Trophoblast cell (in vitro differentiated cells and primary cell): ENCODE data around the gene PTPRM.

Experiments
- DNase-seq, 2 donors: peaks; one replicate each; pipeline ENCODE4 v3.0.0-alpha.2; 2016
- H2AFZ ChIP-seq: 2 replicates; pipeline ENCODE4 v1.6.1; 2013; ENCODE audit warnings: low read length, moderate library complexity, mild to moderate bottlenecking; ENCODE audit not compliant: insufficient read depth, poor library complexity
- H2AK5ac ChIP-seq: 2 replicates; pipeline ENCODE4 v1.6.1; 2013; ENCODE audit warnings: mild to moderate bottlenecking, low read length
- H2BK120ac ChIP-seq: 2 replicates; pipeline ENCODE4 v1.6.1; 2013; ENCODE audit warnings: low read length, mild to moderate bottlenecking, moderate library complexity; ENCODE audit not compliant: insufficient read depth, poor library complexity
- H2BK12ac ChIP-seq: 2 replicates; pipeline ENCODE4 v1.6.1; 2013; ENCODE audit warnings: mild to moderate bottlenecking, low read length, moderate library complexity
- H2BK5ac ChIP-seq: 2 replicates; pipeline ENCODE4 v1.6.1; 2013; ENCODE audit warnings: low read length, low read depth, moderate library complexity, mild to moderate bottlenecking; ENCODE audit not compliant: poor library complexity
- H3K14ac ChIP-seq: 2 replicates; pipeline ENCODE4 v1.6.1; 2013; ENCODE audit warnings: mild to moderate bottlenecking, low read length
- H3K18ac ChIP-seq: 2 replicates; pipeline ENCODE4 v1.6.1; 2013; ENCODE audit warnings: mild to moderate bottlenecking, low read length
- H3K23ac ChIP-seq: 2 replicates; pipeline ENCODE4 v1.6.1; 2013; ENCODE audit warnings: low read length
- H3K27ac ChIP-seq: 2 replicates; pipeline ENCODE4 v1.5.1; 2013; ENCODE audit warnings: low read depth, mild to moderate bottlenecking, inconsistent platforms, low read length, moderate library complexity
- H3K27me3 ChIP-seq: 2 replicates; pipeline ENCODE4 v1.6.1; 2013; ENCODE audit warnings: inconsistent platforms, mild to moderate bottlenecking, low read length, moderate library complexity; ENCODE audit not compliant: insufficient read depth
- H3K36me3 ChIP-seq, 2 experiments: 1 replicate in 1 of 2; 2 replicates in 1 of 2; pipeline ENCODE4 v1.6.1; 2013; ENCODE audit warnings: low read length in 2 of 2, mild to moderate bottlenecking in 2 of 2, moderate library complexity in 1 of 2; ENCODE audit not compliant: insufficient read depth in 2 of 2, control insufficient read depth in 1 of 2
- H3K4ac ChIP-seq: 2 replicates; pipeline ENCODE4 v1.6.1; 2013; ENCODE audit warnings: low read depth, mild to moderate bottlenecking, low read length, moderate library complexity
- H3K4me1 ChIP-seq, 2 experiments: 1 replicate in 1 of 2; 2 replicates in 1 of 2; pipeline ENCODE4 v1.6.1; 2013; ENCODE audit warnings: low read length in 2 of 2, mild to moderate bottlenecking in 2 of 2, moderate library complexity in 1 of 2; ENCODE audit not compliant: insufficient read depth in 2 of 2, control insufficient read depth in 1 of 2
- H3K4me2 ChIP-seq: 2 replicates; pipeline ENCODE4 v1.6.1; 2013; ENCODE audit warnings: inconsistent platforms, mild to moderate bottlenecking, low read length, moderate library complexity
- H3K4me3 ChIP-seq: 2 replicates; pipeline ENCODE4 v1.5.1; 2013; ENCODE audit warnings: mild to moderate bottlenecking, low read depth, low read length, inconsistent platforms
- H3K79me1 ChIP-seq: one replicate; pipeline ENCODE4 v1.6.1; 2013; ENCODE audit warnings: low read length
- H3K79me2 ChIP-seq: 2 replicates; pipeline ENCODE4 v1.6.1; 2013; ENCODE audit warnings: low read length, mild to moderate bottlenecking; ENCODE audit not compliant: control insufficient read depth, insufficient read depth, poor library complexity
- H3K9ac ChIP-seq: 2 replicates; pipeline ENCODE4 v1.6.1; 2013; ENCODE audit warnings: mild to moderate bottlenecking, low read length
- H3K9me3 ChIP-seq: 2 replicates; pipeline ENCODE4 v1.6.1; 2013; ENCODE audit warnings: low read depth, mild to moderate bottlenecking, control low read depth, inconsistent platforms, low read length; ENCODE audit not compliant: insufficient read depth
- H4K12ac ChIP-seq: 2 replicates; pipeline ENCODE4 v1.6.1; 2013; ENCODE audit warnings: low read depth, mild to moderate bottlenecking, low read length, moderate library complexity
- H4K8ac ChIP-seq: 2 replicates; pipeline ENCODE4 v1.6.1; 2013; ENCODE audit warnings: low read depth, mild to moderate bottlenecking, low read length, moderate library complexity
- H4K91ac ChIP-seq: one replicate; pipeline ENCODE4 v1.6.1; 2013; ENCODE audit warnings: low read depth, mild to moderate bottlenecking, low read length, moderate library complexity
- WGBS: extraction: QIAGEN DNeasy Blood & Tissue Kit; methylation state at CpG from one replicate; pipeline ENCODE4 v1.1.7; 2013; ENCODE audit warnings: missing lambda C conversion rate; ENCODE audit not compliant: insufficient read length, insufficient coverage; ENCODE audit errors: extremely low coverage; 5-methylcytosine and 5-hydroxymethylcytosine counted together

PTPRM gene

DNA sequence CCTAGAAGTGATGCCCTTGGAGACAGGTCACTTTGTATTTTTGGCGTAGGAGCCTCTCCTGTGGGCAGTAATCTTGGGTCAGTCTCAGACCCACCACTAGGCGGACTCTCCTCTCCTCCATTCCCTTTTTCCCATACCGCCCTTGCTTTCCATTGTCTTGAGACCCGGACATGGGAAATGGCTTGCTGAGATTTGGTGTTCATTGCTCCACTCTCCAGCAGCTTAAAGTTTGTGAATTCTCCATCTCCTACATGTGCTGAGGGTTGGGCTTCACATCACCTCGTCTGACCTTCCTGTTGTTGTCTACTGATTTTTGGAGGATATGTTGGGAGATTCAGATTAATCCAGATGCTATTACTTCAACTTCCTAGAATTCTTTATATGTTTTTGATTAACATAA is 882.9 kb downstream of the PTPRM start:
- Histone ChIP-seq H3K4me1 (no peaks in the 10 kb centered on the region), H3K27me3 (no peaks in the 10 kb centered on the region), H3K4ac (no peak overlapping the region), H3K9ac (no peak overlapping the region), H3K27ac (no peak overlapping the region), H3K23ac (no peak overlapping the region), H3K4me2 (no peak overlapping the region), H2BK120ac (no peak overlapping the region), H4K12ac (no peak overlapping the region), H2AFZ (no peak overlapping the region), H3K9me3 (no peaks in the 10 kb centered on the region), H2AK5ac (no peak overlapping the region), H4K8ac (no peak overlapping the region), H3K36me3 (no peaks in the 10 kb centered on the region), H3K18ac (no peak overlapping the region), H3K14ac (no peak overlapping the region), H4K91ac (no peak overlapping the region), H3K4me3 (no peak overlapping the region), H2BK12ac (no peak overlapping the region), H3K79me2 (no peaks in the 10 kb centered on the region), H2BK5ac (no peak overlapping the region), H3K79me1 (no peaks in the 10 kb centered on the region)
- peak; percentile 10 to 57 for DNase-seq
- WGBS = no CpG with 5 or more reads among the region's 5 CpGs

GRCh38 chr18:8450898-8451665 is 884.0 kb downstream of the PTPRM start:
- H3K4me3 ChIP-seq = no peak overlapping the region
- H3K18ac ChIP-seq = no peak overlapping the region
- H3K14ac ChIP-seq = no peak overlapping the region
- no peak overlapping the region for H3K9ac ChIP-seq
- H4K91ac ChIP-seq = no peak overlapping the region
- no peak overlapping the region for H3K23ac ChIP-seq
- no peaks in the 10 kb centered on the region for H3K27me3 ChIP-seq
- WGBS = no CpG with 5 or more reads among the region's 13 CpGs
- H4K12ac ChIP-seq = no peak overlapping the region
- H3K27ac ChIP-seq = no peak overlapping the region
- H3K79me2 ChIP-seq = no peaks in the 10 kb centered on the region
- H4K8ac ChIP-seq = no peak overlapping the region
- H2BK120ac ChIP-seq = no peak overlapping the region
- DNase-seq = no peak
- H3K36me3 ChIP-seq = no peaks in the 10 kb centered on the region
- no peaks in the 10 kb centered on the region for H3K9me3 ChIP-seq
- H3K4me1 ChIP-seq = no peaks in the 10 kb centered on the region
- H2BK5ac ChIP-seq = no peak overlapping the region
- H3K4me2 ChIP-seq = no peak overlapping the region
- no peaks in the 10 kb centered on the region for H3K79me1 ChIP-seq
- no peak overlapping the region for H2BK12ac ChIP-seq
- H2AK5ac ChIP-seq = no peak overlapping the region
- no peak overlapping the region for H3K4ac ChIP-seq
- H2AFZ ChIP-seq = no peak overlapping the region

- Histone ChIP-seq H3K18ac (no peak overlapping the region), H3K4me1 (no peaks in the 10 kb centered on the region), H3K23ac (no peak overlapping the region), H2BK120ac (no peak overlapping the region), H4K12ac (no peak overlapping the region), H3K27ac (no peak overlapping the region), H4K91ac (no peak overlapping the region), H3K79me1 (no peaks in the 10 kb centered on the region), H2AK5ac (no peak overlapping the region), H3K79me2 (no peaks in the 10 kb centered on the region), H3K9ac (no peak overlapping the region), H2AFZ (peak overlapping the region; percentile 25), H2BK12ac (no peak overlapping the region), H3K14ac (no peak overlapping the region), H3K36me3 (no peaks in the 10 kb centered on the region), H3K4me2 (no peak overlapping the region), H3K4ac (no peak overlapping the region), H3K4me3 (no peak overlapping the region), H3K9me3 (no peaks in the 10 kb centered on the region), H4K8ac (no peak overlapping the region), H2BK5ac (no peak overlapping the region), H3K27me3 (no peaks in the 10 kb centered on the region)
- no CpG with 5 or more reads among the region's 3 CpGs for WGBS
- DNase-seq = no peak
Observed at GRCh38 chr18:8453528-8453927, 886.4 kb downstream of the PTPRM start.

DNA sequence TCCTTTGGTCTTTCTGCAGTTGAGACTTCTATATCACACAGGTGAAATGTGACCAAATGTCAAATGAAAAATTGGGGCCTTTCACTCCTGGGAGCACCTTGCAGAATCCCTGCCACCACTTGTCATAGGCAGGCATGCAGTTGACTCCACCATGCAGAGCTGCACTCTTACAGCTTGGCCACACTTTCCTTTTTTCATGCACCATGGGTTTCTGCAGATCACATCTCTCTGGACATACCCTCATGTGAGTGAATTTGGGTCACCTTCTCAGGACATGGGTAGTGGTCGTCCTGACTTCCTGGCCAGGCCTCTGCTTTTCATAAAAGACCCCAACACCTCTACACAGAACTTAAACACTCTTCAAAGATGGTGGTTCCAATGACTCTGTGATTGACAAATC is 887.0 kb downstream of the PTPRM start:
- no peak overlapping the region for H4K91ac ChIP-seq
- no peak for DNase-seq
- no peak overlapping the region for H2BK12ac ChIP-seq
- WGBS = no CpG with 5 or more reads among the region's 1 CpG
- no peak overlapping the region for H2AK5ac ChIP-seq
- H3K4ac ChIP-seq = no peak overlapping the region
- no peak overlapping the region for H3K4me2 ChIP-seq
- no peaks in the 10 kb centered on the region for H3K27me3 ChIP-seq
- H3K18ac ChIP-seq = no peak overlapping the region
- no peaks in the 10 kb centered on the region for H3K4me1 ChIP-seq
- H3K36me3 ChIP-seq = no peaks in the 10 kb centered on the region
- no peak overlapping the region for H3K9ac ChIP-seq
- H3K79me2 ChIP-seq = no peaks in the 10 kb centered on the region
- H3K27ac ChIP-seq = no peak overlapping the region
- H2BK120ac ChIP-seq = no peak overlapping the region
- no peaks in the 10 kb centered on the region for H3K79me1 ChIP-seq
- H3K9me3 ChIP-seq = no peaks in the 10 kb centered on the region
- no peak overlapping the region for H4K12ac ChIP-seq
- no peak overlapping the region for H3K14ac ChIP-seq
- H3K4me3 ChIP-seq = no peak overlapping the region
- H4K8ac ChIP-seq = no peak overlapping the region
- H3K23ac ChIP-seq = no peak overlapping the region
- H2BK5ac ChIP-seq = no peak overlapping the region
- H2AFZ ChIP-seq = no peak overlapping the region
